Gastrocnemius medialis (tissue), 4 donors: ENCODE data around the gene ARHGAP19.

Experiments used
- CTCF ChIP-seq, 5 experiments: fragments of 450-650 bp in 3 of 5; fragments of 200-600 bp in 2 of 5; sonication (generic) in 2 of 5; IDR thresholded peaks in 4 of 5; conservative IDR thresholded peaks in 1 of 5; 1 replicate in 4 of 5; 2 replicates in 1 of 5; pipeline ENCODE4 v1.5.1; 2016 to 2019; ENCODE audit warnings: antibody characterized with exemption in 5 of 5, mild to moderate bottlenecking in 3 of 5, moderate library complexity in 3 of 5
- POLR2A ChIP-seq, 2 donors: fragments of 450-650 bp; IDR thresholded peaks; one replicate each; pipeline ENCODE4 v1.6.1; 2017; ENCODE audit warnings: antibody characterized with exemption in 2 of 2, mild to moderate bottlenecking in 2 of 2, moderate library complexity in 2 of 2

- no peak for TF ChIP-seq CTCF (IDR thresholded peaks at IDR 0.05 in 4 of 5, conservative IDR thresholded peaks at IDR 0.05 in 1 of 5)
- TF ChIP-seq POLR2A (IDR thresholded peaks at IDR 0.05): no peak
Measured at GRCh38 chr10:97335188-97335619, 42.8 kb upstream of the ARHGAP19 start.
